GM12874 (cell line): Measurements from ENCODE around the gene MESD.

Experiments used
- TF ChIP-seq, protein P1 (sequence below): IDR thresholded peaks from 2 replicates; pipeline ENCODE4 v1.5.1; 2011; ENCODE audit warnings: low read depth, mild to moderate bottlenecking, control low read depth, low read length, moderate library complexity; ENCODE audit not compliant: insufficient read depth

MESD gene

GRCh38 chr15:80989518-80990478 is at the start of gene MESD:
MESD (minus strand) TSS chr15:80989819; CDS start chr15:80989791, 28 bp downstream.
- TF ChIP-seq, protein P1, sequence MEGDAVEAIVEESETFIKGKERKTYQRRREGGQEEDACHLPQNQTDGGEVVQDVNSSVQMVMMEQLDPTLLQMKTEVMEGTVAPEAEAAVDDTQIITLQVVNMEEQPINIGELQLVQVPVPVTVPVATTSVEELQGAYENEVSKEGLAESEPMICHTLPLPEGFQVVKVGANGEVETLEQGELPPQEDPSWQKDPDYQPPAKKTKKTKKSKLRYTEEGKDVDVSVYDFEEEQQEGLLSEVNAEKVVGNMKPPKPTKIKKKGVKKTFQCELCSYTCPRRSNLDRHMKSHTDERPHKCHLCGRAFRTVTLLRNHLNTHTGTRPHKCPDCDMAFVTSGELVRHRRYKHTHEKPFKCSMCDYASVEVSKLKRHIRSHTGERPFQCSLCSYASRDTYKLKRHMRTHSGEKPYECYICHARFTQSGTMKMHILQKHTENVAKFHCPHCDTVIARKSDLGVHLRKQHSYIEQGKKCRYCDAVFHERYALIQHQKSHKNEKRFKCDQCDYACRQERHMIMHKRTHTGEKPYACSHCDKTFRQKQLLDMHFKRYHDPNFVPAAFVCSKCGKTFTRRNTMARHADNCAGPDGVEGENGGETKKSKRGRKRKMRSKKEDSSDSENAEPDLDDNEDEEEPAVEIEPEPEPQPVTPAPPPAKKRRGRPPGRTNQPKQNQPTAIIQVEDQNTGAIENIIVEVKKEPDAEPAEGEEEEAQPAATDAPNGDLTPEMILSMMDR = no peak

DNA sequence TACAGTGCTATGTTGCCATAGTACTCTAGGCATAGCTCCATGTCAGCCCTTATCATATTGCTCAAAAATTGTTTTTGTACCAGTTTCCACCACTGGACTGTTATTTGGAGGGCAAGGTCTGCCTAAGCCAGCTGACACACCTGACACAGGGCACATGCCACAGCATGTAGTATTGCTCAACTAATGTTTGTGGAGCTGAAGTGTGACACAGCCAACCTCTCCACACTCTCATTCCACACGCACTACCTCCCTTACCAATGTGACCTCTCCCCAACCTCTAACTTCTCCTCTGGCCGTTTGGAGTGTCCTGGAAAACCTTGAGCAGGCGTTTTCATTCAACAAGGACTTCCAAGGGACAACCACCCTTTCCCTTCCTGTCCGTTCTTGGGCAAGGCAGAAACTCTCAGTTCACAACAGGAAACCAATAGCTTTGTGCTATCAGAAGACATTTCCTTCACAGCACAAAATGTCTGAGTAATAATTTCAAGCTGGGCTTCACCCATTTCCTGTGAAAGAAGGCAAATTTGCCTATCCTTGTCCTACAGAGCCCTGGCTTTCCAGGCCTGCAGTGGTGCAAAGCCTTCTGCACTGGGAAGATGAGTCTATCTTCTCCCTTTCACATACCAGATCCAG is 49.5 kb upstream of the MESD start:
- TF ChIP-seq, protein P1 = no peak

- TF ChIP-seq, protein P1 = no peak
Observed at GRCh38 chr15:81037952-81038743, 48.5 kb upstream of the MESD start.

DNA sequence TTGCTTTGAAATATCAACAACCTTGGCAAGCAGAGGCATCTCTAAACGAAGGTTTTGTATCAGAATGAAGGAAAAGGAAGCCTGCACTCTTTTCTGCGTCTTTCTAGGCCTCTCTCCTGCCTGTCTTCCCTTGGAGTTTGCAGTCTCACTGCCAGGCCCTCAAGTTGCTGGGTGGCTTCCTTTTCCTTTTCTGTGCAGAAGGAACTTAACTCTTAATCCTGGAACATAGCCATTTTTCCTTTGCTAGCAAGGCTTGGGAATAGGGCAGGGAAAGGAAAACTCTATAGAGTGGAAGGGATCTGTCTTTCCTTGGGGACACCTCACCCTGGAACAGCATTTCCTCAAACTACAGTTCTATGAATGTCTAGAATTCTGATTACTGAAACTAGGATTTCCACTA is 43.9 kb upstream of the MESD start:
- TF ChIP-seq, protein P1 = no peak

DNA sequence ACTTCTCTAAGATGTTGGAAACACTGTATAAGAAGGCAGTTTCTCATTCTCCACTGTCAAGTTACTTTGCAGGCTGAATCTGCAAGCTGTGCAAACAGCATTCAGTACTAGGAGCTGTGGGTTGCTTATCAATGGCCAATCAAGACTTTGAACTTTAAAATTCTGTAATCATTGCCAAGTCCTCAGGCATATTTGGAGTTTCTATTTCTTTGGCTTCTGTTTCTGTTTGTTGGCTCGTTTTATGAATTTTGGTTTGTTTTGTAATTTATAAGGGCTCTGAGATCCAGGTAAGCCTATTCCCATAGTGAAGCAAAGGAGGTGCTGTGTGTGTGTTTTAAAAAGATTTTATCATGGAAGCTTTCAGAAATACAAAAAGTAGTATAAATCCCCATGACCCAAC is 43.2 kb upstream of the MESD start:
- TF ChIP-seq, protein P1 = no peak

DNA sequence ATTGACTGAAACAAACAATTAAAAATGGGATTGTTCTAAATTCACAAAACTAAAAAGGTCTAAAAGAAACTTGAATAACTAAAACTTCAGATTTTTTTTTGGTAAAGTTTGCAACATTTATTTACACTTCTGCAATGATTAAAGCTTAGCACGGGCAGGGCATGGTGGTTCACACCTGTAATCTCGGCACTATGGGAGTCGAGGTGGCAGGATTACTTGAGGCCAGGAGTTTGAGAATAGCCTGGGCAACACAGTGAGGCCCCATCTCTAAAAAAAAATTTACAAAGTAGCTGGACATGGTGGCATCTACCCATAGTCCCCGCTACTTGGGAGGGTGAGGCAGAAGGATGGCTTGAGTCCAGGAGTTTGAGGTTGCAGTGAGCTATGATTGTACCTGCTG is 42.7 kb upstream of the MESD start:
- TF ChIP-seq, protein P1 = no peak

DNA sequence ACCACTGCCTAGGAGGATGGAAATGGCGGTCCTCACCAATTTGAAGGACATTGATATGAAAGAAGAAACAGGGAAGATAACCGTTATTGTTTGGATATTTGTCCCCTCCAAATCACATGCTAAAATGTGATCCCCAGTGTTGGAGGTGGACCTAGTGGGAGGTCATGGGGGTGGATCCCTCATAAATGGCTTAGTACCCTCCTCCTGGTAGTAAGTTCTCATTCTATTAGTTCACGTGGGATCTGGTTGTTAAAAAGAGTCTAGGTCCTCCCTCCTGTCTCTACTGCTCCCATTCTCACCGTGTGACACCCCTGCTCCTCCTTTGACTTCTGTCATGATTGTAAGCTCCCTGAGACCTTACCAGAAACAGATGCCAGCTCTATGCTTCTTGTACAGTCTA is 41.6 kb upstream of the MESD start:
- TF ChIP-seq, protein P1 = no peak
